Neutrophil (primary cell): ENCODE data around the gene CYSRT1.

Source experiments
- H3K27ac ChIP-seq: fragments of 200-600 bp; sonication (generic); 2 replicates; pipeline ENCODE4 v1.5.1; 2016; ENCODE audit warnings: mild to moderate bottlenecking, moderate library complexity
- H3K27me3 ChIP-seq: fragments of 200-600 bp; sonication (generic); 2 replicates; pipeline ENCODE4 v1.6.0; 2016; ENCODE audit warnings: mild to moderate bottlenecking
- H3K36me3 ChIP-seq: fragments of 200-600 bp; sonication (generic); 2 replicates; pipeline ENCODE4 v1.5.1; 2017
- H3K4me1 ChIP-seq, 2 experiments: fragments of 200-600 bp in 1 of 2; sonication (generic) in 1 of 2; 1 replicate in 1 of 2; 2 replicates in 1 of 2; pipeline versions ENCODE4 v1.5.1 to v1.6.1; 2013 to 2016; ENCODE audit warnings: low read depth in 1 of 2, low read length in 1 of 2, mild to moderate bottlenecking in 1 of 2, moderate library complexity in 1 of 2; ENCODE audit not compliant: control insufficient read depth in 1 of 2, insufficient read depth in 1 of 2
- H3K4me3 ChIP-seq, 2 experiments: fragments of 200-600 bp in 1 of 2; sonication (generic) in 1 of 2; 1 replicate in 1 of 2; 2 replicates in 1 of 2; pipeline ENCODE4 v1.5.1; 2013 to 2016; ENCODE audit warnings: low read depth in 1 of 2, low read length in 1 of 2, mild to moderate bottlenecking in 1 of 2, moderate library complexity in 1 of 2
- H3K9me3 ChIP-seq: fragments of 200-600 bp; sonication (generic); 2 replicates; pipeline ENCODE4 v1.5.1; 2016
- CTCF ChIP-seq: fragments of 200-600 bp; sonication (generic); IDR thresholded peaks from 2 replicates; pipeline ENCODE4 v1.5.1; 2016; ENCODE audit warnings: antibody characterized with exemption

Gene CYSRT1

GRCh38 chr9:137194909-137195308, 30.1 kb upstream of the CYSRT1 start:
- H3K4me3 ChIP-seq: no peak overlapping the region
- H3K4me1 ChIP-seq: peaks cover 10 to 16% of the 10 kb centered on the region in 2 experiments
- no peaks in the 10 kb centered on the region for H3K9me3 ChIP-seq
- no peak for TF ChIP-seq CTCF
- peaks cover 14% of the 10 kb centered on the region for H3K36me3 ChIP-seq
- H3K27me3 ChIP-seq: peaks cover 15% of the 10 kb centered on the region
- no peak overlapping the region for H3K27ac ChIP-seq

GRCh38 chr9:137195525-137196220, 29.3 kb upstream of the CYSRT1 start:
- H3K9me3 ChIP-seq: no peaks in the 10 kb centered on the region
- no peak overlapping the region for H3K27ac ChIP-seq
- peaks cover 7% of the 10 kb centered on the region for H3K36me3 ChIP-seq
- H3K4me1 ChIP-seq: peaks cover 6 to 11% of the 10 kb centered on the region in 2 experiments
- no peak overlapping the region for H3K4me3 ChIP-seq
- peaks cover 15% of the 10 kb centered on the region for H3K27me3 ChIP-seq
- TF ChIP-seq CTCF: no peak

- no peak overlapping the region for H3K4me3 ChIP-seq
- peaks cover 14 to 18% of the 10 kb centered on the region in 2 experiments for H3K4me1 ChIP-seq
- no peaks in the 10 kb centered on the region for H3K9me3 ChIP-seq
- TF ChIP-seq CTCF: no peak
- no peaks in the 10 kb centered on the region for H3K36me3 ChIP-seq
- H3K27ac ChIP-seq: no peak overlapping the region
- H3K27me3 ChIP-seq: peaks cover 15% of the 10 kb centered on the region
Measured at GRCh38 chr9:137198051-137198901, 26.7 kb upstream of the CYSRT1 start.

- no peak overlapping the region for H3K4me3 ChIP-seq
- H3K4me1 ChIP-seq: peaks cover 15 to 18% of the 10 kb centered on the region in 2 experiments
Measured at GRCh38 chr9:137198902-137199283, 26.1 kb upstream of the CYSRT1 start.

More at GRCh38 chr9:137198902-137199283, 26.1 kb upstream of the CYSRT1 start:
- no peaks in the 10 kb centered on the region for H3K36me3 ChIP-seq
- no peak for TF ChIP-seq CTCF
- H3K27me3 ChIP-seq: peaks cover 15% of the 10 kb centered on the region
- no peaks in the 10 kb centered on the region for H3K9me3 ChIP-seq
- H3K27ac ChIP-seq: no peak overlapping the region
